Right lobe of liver (tissue), 6 donors: Measurements from ENCODE around the gene ZFYVE19. TPM values are rescaled to one million over a fixed set of nuclear protein-coding genes. Genes with fewer than 3 reads are reported as not detected.

Source experiments
- ATAC-seq, 4 donors: fragments of 200-7000 bp; cut with Tn5 transposase; one replicate each; pipeline ENCODE4 v1.9.1; 2020; ENCODE audit warnings: mild to moderate bottlenecking in 4 of 4, moderate library complexity in 4 of 4
- DNase-seq, 3 donors: peaks; one replicate each; pipeline ENCODE4 v3.0.0-alpha.2; 2020
- H3K27ac ChIP-seq, 3 donors: fragments of 200-600 bp; one replicate each; pipeline ENCODE4 v1.8.0; 2022
- H3K27me3 ChIP-seq, 2 donors: fragments of 200-600 bp; one replicate each; pipeline ENCODE4 v1.8.0; 2022
- H3K36me3 ChIP-seq, 4 donors: fragments of 200-600 bp; sonication (generic) in 1 of 4; one replicate each; pipeline versions ENCODE4 v1.5.1 to v1.8.0; 2017 to 2022; ENCODE audit warnings: control low read depth in 1 of 4
- H3K4me1 ChIP-seq, 4 donors: fragments of 200-600 bp; sonication (generic) in 1 of 4; one replicate each; pipeline versions ENCODE4 v1.5.1 to v1.8.0; 2017 to 2022; ENCODE audit warnings: control low read depth in 1 of 4
- H3K4me3 ChIP-seq, 3 donors: fragments of 200-600 bp; one replicate each; pipeline ENCODE4 v1.8.0; 2022
- H3K9me3 ChIP-seq, 4 donors: fragments of 200-600 bp; sonication (generic) in 1 of 4; one replicate each; pipeline versions ENCODE4 v1.5.1 to v1.8.0; 2017 to 2022; ENCODE audit warnings: control low read depth in 1 of 4
- CTCF ChIP-seq, 4 donors: fragments of 200-600 bp in 3 of 4; fragments of 450-650 bp in 1 of 4; IDR thresholded peaks; one replicate each; pipeline versions ENCODE4 v1.5.1 to v1.8.0; 2016 to 2022; ENCODE audit warnings: antibody characterized with exemption in 4 of 4, mild to moderate bottlenecking in 2 of 4
- POLR2A ChIP-seq: fragments of 450-650 bp; IDR thresholded peaks from one replicate; pipeline ENCODE4 v1.6.1; 2017; ENCODE audit warnings: antibody characterized with exemption, mild to moderate bottlenecking
- WGBS: methylation state at CpG from one replicate; pipeline ENCODE4 v1.1.6; 2018; ENCODE audit warnings: low coverage, low lambda C conversion rate; ENCODE audit not compliant: insufficient coverage; ENCODE audit errors: missing lambda C conversion rate; 5-methylcytosine and 5-hydroxymethylcytosine counted together
- intact Hi-C, 2 donors: fragments of 100-400 bp; cut with DNase I; formaldehyde crosslinking; loops; one replicate each; pipeline versions ENCODE4 v1.11.2 to v1.14.1; 2022
- total RNA-seq, 6 experiments: library from RNA; depleted of rRNA in 2 of 6; stranded (reverse); fragments of >200 nt in 2 of 6; fragmentation: NEBNext Ultra II Directional in 3 of 6; extraction: Animal tissue kit (Norgen Biotek cat#: 25700) in 3 of 6; gene quantifications; one replicate each; pipeline versions ENCODE4 v1.1.0 to v1.2.4, GENCODE V29; 2016 to 2023
- donor health status: DM: no; HTN: yes; CAD: no.
- donor health status: DM: no; HTN: no; CAD: no.
- donor health status: DM: no; HTN: no; CAD: no.
- donor health status: DM: no; HTN: yes; CAD: no.
- donor health status: DM: no; HTN: yes; CAD: no.

The ZFYVE19 gene
- total RNA-seq, 6 experiments from 2014 or later = 11.5 to 49.3 (median 19.5) TPM

GRCh38 chr15:40821195-40821594 lies 14.3 kb downstream of the ZFYVE19 start:
- H3K27ac ChIP-seq = no peak overlapping the region
- DNase-seq (no peak), ATAC-seq (no peak)
- no peaks in the 10 kb centered on the region for H3K27me3 ChIP-seq
- TF ChIP-seq POLR2A (no peak), CTCF (IDR thresholded peaks at IDR 0.05) (no peak)
- intact Hi-C loops = no loop called here
- no peaks in the 10 kb centered on the region for H3K36me3 ChIP-seq
- no peaks in the 10 kb centered on the region for H3K9me3 ChIP-seq
- no peak overlapping the region for H3K4me3 ChIP-seq
- H3K4me1 ChIP-seq = no peaks in the 10 kb centered on the region
- WGBS = 80% methylated on average over 1 of the region's 2 CpGs

- Histone ChIP-seq H3K4me1 (no peaks in the 10 kb centered on the region), H3K27me3 (no peaks in the 10 kb centered on the region), H3K27ac (no peak overlapping the region), H3K36me3 (no peaks in the 10 kb centered on the region), H3K9me3 (no peaks in the 10 kb centered on the region), H3K4me3 (no peak overlapping the region)
- TF ChIP-seq POLR2A (no peak), CTCF (IDR thresholded peaks at IDR 0.05) (no peak)
- 82% methylated on average over 1 of the region's 1 CpG for WGBS
- DNase-seq (no peak), ATAC-seq (no peak)
- intact Hi-C loops = no loop called here
Observed at GRCh38 chr15:40823572-40824343, 16.9 kb downstream of the ZFYVE19 start.

- intact Hi-C loops = no loop called here
- Histone ChIP-seq H3K27ac (no peak overlapping the region), H3K27me3 (no peaks in the 10 kb centered on the region), H3K9me3 (no peaks in the 10 kb centered on the region), H3K4me1 (no peaks in the 10 kb centered on the region), H3K36me3 (no peaks in the 10 kb centered on the region), H3K4me3 (no peak overlapping the region)
- ATAC-seq (peak in 1 of 4 donors; percentile 22), DNase-seq (no peak)
- TF ChIP-seq POLR2A (no peak), CTCF (IDR thresholded peaks at IDR 0.05) (no peak)
- WGBS = 75% methylated on average over 4 of the region's 5 CpGs
Observed at GRCh38 chr15:40825661-40826422, 19.0 kb downstream of the ZFYVE19 start.

DNA sequence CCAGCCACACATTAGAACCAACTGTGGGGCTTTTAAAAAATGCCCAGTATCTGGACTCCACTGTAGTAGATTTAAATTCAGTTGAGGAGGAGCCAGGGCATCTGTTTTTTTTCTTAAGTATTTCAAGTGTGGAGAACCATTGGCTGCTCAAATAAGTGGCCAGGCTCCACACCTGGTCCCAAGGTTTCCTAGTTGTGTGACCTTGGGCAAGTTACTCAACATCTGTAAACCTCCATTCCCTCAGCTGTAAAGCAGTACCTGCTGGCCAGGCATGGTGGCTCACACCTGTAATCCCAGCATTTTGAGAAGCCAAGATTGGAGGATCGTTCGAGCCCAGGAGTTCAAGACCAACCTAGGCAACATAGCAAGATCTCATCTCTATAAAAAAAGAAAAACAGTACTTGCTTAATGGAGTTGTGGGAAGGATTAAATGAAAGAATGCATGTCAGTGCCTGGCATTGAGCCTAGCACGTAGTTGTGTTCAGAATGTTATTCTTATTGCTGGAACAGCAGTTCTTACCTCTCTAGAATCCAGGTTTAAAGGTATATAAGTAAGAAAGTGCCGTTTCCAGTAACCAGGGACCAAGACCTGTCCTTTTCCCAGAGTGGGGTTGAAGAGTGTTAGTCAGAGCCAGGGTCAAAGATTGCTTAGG lies 19.7 kb downstream of the ZFYVE19 start:
- no peak for DNase-seq
- ATAC-seq = no peak
- WGBS = 86% methylated on average over 4 of the region's 4 CpGs

More for the DNA sequence above, 19.7 kb downstream of the ZFYVE19 start:
- no peak overlapping the region for H3K27ac ChIP-seq
- H3K27me3 ChIP-seq = no peaks in the 10 kb centered on the region
- no peak overlapping the region for H3K4me3 ChIP-seq
- no peaks in the 10 kb centered on the region for H3K9me3 ChIP-seq
- no peaks in the 10 kb centered on the region for H3K36me3 ChIP-seq
- no peak for TF ChIP-seq CTCF (IDR thresholded peaks at IDR 0.05)
- TF ChIP-seq POLR2A = no peak
- H3K4me1 ChIP-seq = no peaks in the 10 kb centered on the region
- intact Hi-C loops = no loop called here
